Head of caudate nucleus (tissue), 42 donors: ENCODE results near the gene PSMG3.

ENCODE experiments used
- DNase-seq, 42 donors: peaks; one replicate each; pipeline versions ENCODE4 v3.0.0 to v3.0.0-alpha.2; 2020 to 2021; ENCODE audit warnings: mixed read lengths in 7 of 42
- intact Hi-C: fragments of 100-400 bp; cut with DNase I; formaldehyde crosslinking; loops from one replicate; pipeline ENCODE4 v1.15.0; 2022

PSMG3 gene

GRCh38 chr7:1540776-1541271 is 29.0 kb downstream of the PSMG3 start:
- intact Hi-C loops: no loop called here
- DNase-seq: no peak

- no peak for DNase-seq
- intact Hi-C loops: no loop called here
Measured at GRCh38 chr7:1539882-1540775, 29.7 kb downstream of the PSMG3 start.

GRCh38 chr7:1539181-1539881 is 30.5 kb downstream of the PSMG3 start:
- intact Hi-C loops: no loop called here
- DNase-seq: no peak

GRCh38 chr7:1538544-1539180 is 31.2 kb downstream of the PSMG3 start:
- intact Hi-C loops: no loop called here
- no peak for DNase-seq

- intact Hi-C loops: no loop called here
- peak; percentile 50 to 89 (median 77) for DNase-seq
Measured at GRCh38 chr7:1537535-1538412, 32.1 kb downstream of the PSMG3 start.

GRCh38 chr7:1536743-1537534 is 32.9 kb downstream of the PSMG3 start:
- peak in 40 of 42 donors; percentile 22 to 88 (median 64) for DNase-seq
- intact Hi-C loops: no loop called here

GRCh38 chr7:1536455-1536742 is 33.4 kb downstream of the PSMG3 start:
- intact Hi-C loops: no loop called here
- DNase-seq: no peak

- peak in 3 of 42 donors; percentile 22 to 43 (median 24) for DNase-seq
- intact Hi-C loops: no loop called here
Measured at GRCh38 chr7:1535701-1536454, 34.0 kb downstream of the PSMG3 start.

GRCh38 chr7:1535100-1535458 is 34.8 kb downstream of the PSMG3 start:
- intact Hi-C loops: no loop called here
- no peak for DNase-seq

- no peak for DNase-seq
- intact Hi-C loops: no loop called here
Measured at GRCh38 chr7:1534330-1535099, 35.3 kb downstream of the PSMG3 start.

GRCh38 chr7:1533547-1534329 is 36.1 kb downstream of the PSMG3 start:
- intact Hi-C loops: no loop called here

GRCh38 chr7:1533255-1533546 is 36.6 kb downstream of the PSMG3 start:
- intact Hi-C loops: no loop called here

More at GRCh38 chr7:1533547-1534329, 36.1 kb downstream of the PSMG3 start:
- DNase-seq: no peak

GRCh38 chr7:1532456-1533254 is 37.2 kb downstream of the PSMG3 start:
- peak in 23 of 42 donors; percentile 17 to 78 (median 48) for DNase-seq
- intact Hi-C loops: no loop called here

More at GRCh38 chr7:1533255-1533546, 36.6 kb downstream of the PSMG3 start:
- DNase-seq: no peak

- DNase-seq: no peak
- intact Hi-C loops: no loop called here
Measured at GRCh38 chr7:1531979-1532455, 37.8 kb downstream of the PSMG3 start.
